Pancreas (tissue), 10 donors: ENCODE results near the gene FAM177B. TPM values are rescaled to one million over a fixed set of nuclear protein-coding genes. Genes with fewer than 3 reads are reported as not detected.

Experiments used
- ATAC-seq, 4 donors: fragments of 200-7000 bp; cut with Tn5 transposase; one replicate each; pipeline versions ENCODE4 v1.8.0 to v1.9.1; 2020; ENCODE audit warnings: mild to moderate bottlenecking in 4 of 4, moderate library complexity in 4 of 4
- DNase-seq, 6 donors: peaks; one replicate each; pipeline ENCODE4 v3.0.0-alpha.2; 2020
- FAIRE-seq: peaks from 2 replicates; lab custom pipeline; 2012; peaks lifted over from hg19 to GRCh38; lab: Jason Lieb, UNC
- H3K27ac ChIP-seq, 4 donors: fragments of 200-600 bp; sonication (generic); 1 replicate in 3 of 4; 2 replicates in 1 of 4; pipeline versions ENCODE4 v1.5.0 to v1.8.0; 2020
- H3K27me3 ChIP-seq, 4 donors: fragments of 200-600 bp; one replicate each; pipeline ENCODE4 v1.8.0; 2021
- H3K36me3 ChIP-seq, 3 donors: fragments of 200-600 bp; sonication (generic) in 1 of 3; one replicate each; pipeline versions ENCODE4 v1.5.0 to v1.8.0; 2020 to 2021
- H3K4me1 ChIP-seq, 3 donors: fragments of 200-600 bp; one replicate each; pipeline ENCODE4 v1.8.0; 2021
- H3K4me3 ChIP-seq, 4 donors: fragments of 200-600 bp; sonication (generic) in 2 of 4; one replicate each; pipeline versions ENCODE4 v1.5.0 to v1.8.0; 2020 to 2021
- H3K9me3 ChIP-seq, 4 donors: fragments of 200-600 bp; one replicate each; pipeline ENCODE4 v1.8.0; 2021
- WGBS, 2 donors: extraction: QIAGEN DNeasy Blood & Tissue Kit; methylation state at CpG; one replicate each; pipeline ENCODE4 v1.1.7; 2013; 5-methylcytosine and 5-hydroxymethylcytosine counted together
- intact Hi-C, 3 donors: fragments of 100-400 bp; cut with DNase I; formaldehyde crosslinking; loops; one replicate each; pipeline versions ENCODE4 v1.11.1 to v1.14.2; 2022
- polyA plus RNA-seq, 2 donors: library from polyadenylated mRNA; stranded (reverse); fragments of 200-250 nt; gene quantifications; one replicate each; pipeline ENCODE4 v1.2.3, GENCODE V29; 2013
- total RNA-seq, 6 donors: library from RNA; stranded (reverse); fragmentation: NEBNext Ultra II Directional in 4 of 6; extraction: Animal tissue kit (Norgen Biotek cat#: 25700) in 4 of 6; gene quantifications; one replicate each; pipeline versions ENCODE4 v1.2.1 to v1.2.4, GENCODE V29; 2021 to 2023
- TF ChIP-seq, protein P1 (sequence below), 4 donors: fragments of 200-600 bp; sonication (generic) in 3 of 4; IDR thresholded peaks; one replicate each; pipeline versions ENCODE4 v1.5.0 to v1.8.0; 2021; ENCODE audit warnings: antibody characterized with exemption in 4 of 4
- donor health status: healthy with polysubstance abuse.
- donor health status: DM: no; HTN: no; CAD: no; lungs with moderate emphysema.
- donor health status: DM: no; HTN: no; CAD: no.
- donor health status: control.
- donor health status: control.
- donor health status: Bipolar disorder and iron deficiency.
- donor health status: DM: yes; HTN: yes; CAD: no.
- donor health status: DM: no; HTN: no; CAD: no.
- donor health status: DM: no; HTN: no; CAD: no.
- donor health status: DM: yes; HTN: yes; CAD: no.

FAM177B gene
- total and polyA plus RNA-seq, 8 donors = 0.16 to 0.66 (median 0.32) TPM; not detected in 1

DNA sequence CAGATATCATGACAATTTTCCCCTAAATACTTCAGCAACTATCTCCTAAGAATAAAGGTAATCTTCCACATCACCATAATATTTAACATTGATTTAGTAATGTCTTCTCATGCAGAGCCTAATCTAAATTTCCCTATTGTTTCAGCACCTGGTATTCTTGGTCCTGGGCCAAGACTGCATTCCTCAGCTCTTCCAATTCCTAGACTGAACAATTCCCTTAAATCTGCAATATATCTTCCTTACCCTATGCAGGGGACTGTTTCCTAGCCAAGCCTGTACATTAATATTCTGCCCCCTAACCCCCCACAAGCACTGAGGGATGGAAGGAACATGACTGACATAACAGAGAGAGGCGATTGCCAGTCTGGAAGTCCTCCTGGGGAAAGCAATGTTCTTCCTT lies 49.1 kb downstream of the FAM177B start:
- TF ChIP-seq, protein P1, sequence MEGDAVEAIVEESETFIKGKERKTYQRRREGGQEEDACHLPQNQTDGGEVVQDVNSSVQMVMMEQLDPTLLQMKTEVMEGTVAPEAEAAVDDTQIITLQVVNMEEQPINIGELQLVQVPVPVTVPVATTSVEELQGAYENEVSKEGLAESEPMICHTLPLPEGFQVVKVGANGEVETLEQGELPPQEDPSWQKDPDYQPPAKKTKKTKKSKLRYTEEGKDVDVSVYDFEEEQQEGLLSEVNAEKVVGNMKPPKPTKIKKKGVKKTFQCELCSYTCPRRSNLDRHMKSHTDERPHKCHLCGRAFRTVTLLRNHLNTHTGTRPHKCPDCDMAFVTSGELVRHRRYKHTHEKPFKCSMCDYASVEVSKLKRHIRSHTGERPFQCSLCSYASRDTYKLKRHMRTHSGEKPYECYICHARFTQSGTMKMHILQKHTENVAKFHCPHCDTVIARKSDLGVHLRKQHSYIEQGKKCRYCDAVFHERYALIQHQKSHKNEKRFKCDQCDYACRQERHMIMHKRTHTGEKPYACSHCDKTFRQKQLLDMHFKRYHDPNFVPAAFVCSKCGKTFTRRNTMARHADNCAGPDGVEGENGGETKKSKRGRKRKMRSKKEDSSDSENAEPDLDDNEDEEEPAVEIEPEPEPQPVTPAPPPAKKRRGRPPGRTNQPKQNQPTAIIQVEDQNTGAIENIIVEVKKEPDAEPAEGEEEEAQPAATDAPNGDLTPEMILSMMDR (IDR thresholded peaks at IDR 0.05) = no peak
- DNase-seq (no peak), FAIRE-seq (no peak), ATAC-seq (peak in 1 of 4 donors; percentile 17)
- H3K4me3 ChIP-seq = no peak overlapping the region
- no peak overlapping the region for H3K27ac ChIP-seq
- 65 to 67% methylated on average over 1 of the region's 1 CpG for WGBS, 2 donors
- no peaks in the 10 kb centered on the region for H3K9me3 ChIP-seq
- no peaks in the 10 kb centered on the region for H3K27me3 ChIP-seq
- intact Hi-C loops = loop anchor here in 1 of 3 donors (10.0 kb wide), 1 partner anchor 289 kb away; no protein-coding TSS in a partner anchor
- H3K36me3 ChIP-seq = no peaks in the 10 kb centered on the region
- H3K4me1 ChIP-seq = no peaks in the 10 kb centered on the region

DNA sequence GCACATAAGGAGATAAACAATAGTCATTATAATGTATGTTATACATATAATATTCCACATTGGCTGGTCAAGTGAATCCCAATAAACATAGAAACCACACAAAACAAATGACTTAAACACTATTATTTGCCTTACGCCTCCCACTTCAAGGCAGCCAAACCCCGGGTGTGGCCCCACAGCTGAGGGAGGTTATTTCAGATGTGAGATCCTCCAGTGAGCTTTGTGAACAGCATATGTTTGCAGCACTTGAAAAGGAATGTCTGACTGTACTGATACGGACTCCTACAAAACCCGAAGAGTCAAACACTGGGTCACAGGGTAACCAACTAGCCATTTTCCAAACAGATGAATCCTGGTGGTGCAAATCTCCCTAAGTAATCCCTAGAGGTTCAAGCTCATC lies 50.7 kb downstream of the FAM177B start:
- DNase-seq = no peak
- no peaks in the 10 kb centered on the region for H3K9me3 ChIP-seq
- no peaks in the 10 kb centered on the region for H3K36me3 ChIP-seq
- no peaks in the 10 kb centered on the region for H3K27me3 ChIP-seq
- ATAC-seq = no peak
- TF ChIP-seq, protein P1 (IDR thresholded peaks at IDR 0.05) = no peak
- 79 to 81% methylated on average over 4 of the region's 4 CpGs for WGBS, 2 donors
- no peaks in the 10 kb centered on the region for H3K4me1 ChIP-seq
- H3K4me3 ChIP-seq = no peak overlapping the region
- no peak for FAIRE-seq
- intact Hi-C loops = loop anchor here in 1 of 3 donors (10.0 kb wide), 1 partner anchor 287 kb away; no protein-coding TSS in a partner anchor
- H3K27ac ChIP-seq = no peak overlapping the region

DNA sequence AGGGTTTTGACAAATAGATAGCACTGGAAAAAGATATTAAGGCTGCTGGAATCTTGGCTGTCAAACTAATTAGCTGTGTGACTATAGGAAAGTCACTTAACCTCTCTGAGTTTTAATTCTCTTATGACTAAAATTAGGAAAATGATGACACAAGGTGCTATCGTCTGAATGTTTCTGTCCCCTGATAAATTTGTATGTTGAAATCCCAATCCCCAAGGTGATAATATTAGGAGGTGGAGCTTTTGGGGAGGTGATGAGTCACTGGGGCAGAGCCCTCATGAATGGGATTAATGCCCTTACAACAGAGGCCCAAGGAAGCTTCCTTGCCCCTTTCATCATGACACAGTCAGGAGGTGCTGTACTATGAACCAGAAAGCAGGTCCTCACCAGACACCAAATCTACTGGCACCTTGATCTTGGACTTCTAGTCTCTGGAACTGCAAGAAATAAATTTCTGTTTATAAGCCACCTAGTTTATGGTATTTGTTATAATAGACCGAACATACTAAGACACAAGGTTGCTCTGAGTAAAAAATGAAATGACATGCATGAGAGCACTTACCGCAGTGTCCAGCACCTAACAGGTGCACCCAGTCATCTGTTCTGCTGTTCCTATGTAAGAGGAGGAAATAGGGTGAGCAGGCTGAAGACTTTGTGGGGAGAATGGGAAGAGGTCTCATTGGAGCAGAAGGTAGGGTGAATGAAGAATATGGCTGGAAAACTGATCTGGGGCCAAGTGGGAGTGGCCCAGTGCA lies 51.6 kb downstream of the FAM177B start:
- intact Hi-C loops = loop anchor here in 1 of 3 donors (10.0 kb wide), 1 partner anchor 286 kb away; no protein-coding TSS in a partner anchor

DNA sequence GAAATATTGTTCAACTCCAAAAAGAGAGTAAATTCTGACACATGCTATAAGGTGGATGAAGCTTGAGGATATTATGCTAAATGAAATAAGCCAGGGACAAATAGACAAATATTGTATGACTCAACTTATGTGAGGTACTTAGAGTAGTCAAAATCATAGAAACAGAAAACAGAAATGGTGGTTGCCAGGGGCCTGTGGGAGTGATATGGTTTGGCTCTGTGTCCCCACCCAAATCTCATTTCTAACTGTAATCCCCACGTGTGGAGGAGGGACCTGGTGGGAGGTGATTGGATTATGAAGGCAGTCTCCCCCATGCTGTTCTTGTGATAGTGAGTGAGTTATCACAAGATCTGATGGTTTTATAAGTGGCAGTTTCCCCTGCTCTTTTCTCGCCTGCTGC lies 53.1 kb downstream of the FAM177B start:
- DNase-seq = no peak
- 73 to 81% methylated on average over 2 of the region's 2 CpGs for WGBS, 2 donors
- Histone ChIP-seq H3K4me3 (no peak overlapping the region), H3K9me3 (no peaks in the 10 kb centered on the region), H3K27me3 (no peaks in the 10 kb centered on the region), H3K4me1 (no peaks in the 10 kb centered on the region), H3K36me3 (no peaks in the 10 kb centered on the region), H3K27ac (no peak overlapping the region)
- ATAC-seq = no peak
- no peak for FAIRE-seq
- TF ChIP-seq, protein P1 (IDR thresholded peaks at IDR 0.05) = no peak
- intact Hi-C loops = loop anchor here in 2 of 3 donors (5.0 to 10.0 kb wide), 3 partner anchors 292 to 895 kb away; no protein-coding TSS in a partner anchor

More for the DNA sequence above, 51.6 kb downstream of the FAM177B start:
- H3K36me3 ChIP-seq = no peaks in the 10 kb centered on the region
- no peak for ATAC-seq
- no peaks in the 10 kb centered on the region for H3K9me3 ChIP-seq
- no peak for FAIRE-seq
- H3K27me3 ChIP-seq = no peaks in the 10 kb centered on the region
- H3K27ac ChIP-seq = no peak overlapping the region
- 64 to 73% methylated on average over 3 of the region's 3 CpGs for WGBS, 2 donors
- TF ChIP-seq, protein P1 (IDR thresholded peaks at IDR 0.05) = no peak
- no peak overlapping the region for H3K4me3 ChIP-seq
- DNase-seq = no peak
- no peaks in the 10 kb centered on the region for H3K4me1 ChIP-seq

DNA sequence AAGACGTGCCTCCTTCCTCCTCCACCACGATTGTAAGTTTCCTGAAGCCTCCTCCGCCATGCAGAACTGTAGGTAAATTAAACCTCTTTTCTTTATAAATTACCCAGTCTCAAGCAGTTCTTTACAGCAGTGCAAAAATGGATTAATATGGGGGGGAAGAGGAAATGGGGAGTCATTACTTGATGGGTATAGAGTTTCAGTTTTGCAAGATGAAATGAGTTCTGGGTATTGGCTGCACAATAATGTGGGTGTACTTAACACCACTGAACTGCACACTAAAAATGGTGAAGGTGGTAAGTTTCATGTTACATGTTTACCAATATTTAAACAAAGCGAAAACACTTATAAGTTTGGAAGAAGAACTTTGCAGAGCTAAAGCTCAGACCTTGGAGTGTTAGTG lies 53.5 kb downstream of the FAM177B start:
- Histone ChIP-seq H3K27me3 (no peaks in the 10 kb centered on the region), H3K27ac (no peak overlapping the region), H3K9me3 (no peaks in the 10 kb centered on the region), H3K4me1 (no peaks in the 10 kb centered on the region), H3K4me3 (no peak overlapping the region), H3K36me3 (no peaks in the 10 kb centered on the region)
- DNase-seq (no peak), FAIRE-seq (no peak), ATAC-seq (no peak)
- intact Hi-C loops = loop anchor here in 2 of 3 donors (5.0 to 10.0 kb wide), 3 partner anchors 292 to 894 kb away; no protein-coding TSS in a partner anchor
- TF ChIP-seq, protein P1 (IDR thresholded peaks at IDR 0.05) = no peak
- 78 to 85% methylated on average over 4 of the region's 4 CpGs for WGBS, 2 donors
